ENCODE measurements around the gene KLK6. TPM values are rescaled to one million over a fixed set of nuclear protein-coding genes. Genes with fewer than 3 reads are reported as not detected.

Gene KLK6
- total and polyA plus RNA-seq, 9 donors, result 0.09 to 0.62 (median 0.19) TPM; not detected in 3

DNA sequence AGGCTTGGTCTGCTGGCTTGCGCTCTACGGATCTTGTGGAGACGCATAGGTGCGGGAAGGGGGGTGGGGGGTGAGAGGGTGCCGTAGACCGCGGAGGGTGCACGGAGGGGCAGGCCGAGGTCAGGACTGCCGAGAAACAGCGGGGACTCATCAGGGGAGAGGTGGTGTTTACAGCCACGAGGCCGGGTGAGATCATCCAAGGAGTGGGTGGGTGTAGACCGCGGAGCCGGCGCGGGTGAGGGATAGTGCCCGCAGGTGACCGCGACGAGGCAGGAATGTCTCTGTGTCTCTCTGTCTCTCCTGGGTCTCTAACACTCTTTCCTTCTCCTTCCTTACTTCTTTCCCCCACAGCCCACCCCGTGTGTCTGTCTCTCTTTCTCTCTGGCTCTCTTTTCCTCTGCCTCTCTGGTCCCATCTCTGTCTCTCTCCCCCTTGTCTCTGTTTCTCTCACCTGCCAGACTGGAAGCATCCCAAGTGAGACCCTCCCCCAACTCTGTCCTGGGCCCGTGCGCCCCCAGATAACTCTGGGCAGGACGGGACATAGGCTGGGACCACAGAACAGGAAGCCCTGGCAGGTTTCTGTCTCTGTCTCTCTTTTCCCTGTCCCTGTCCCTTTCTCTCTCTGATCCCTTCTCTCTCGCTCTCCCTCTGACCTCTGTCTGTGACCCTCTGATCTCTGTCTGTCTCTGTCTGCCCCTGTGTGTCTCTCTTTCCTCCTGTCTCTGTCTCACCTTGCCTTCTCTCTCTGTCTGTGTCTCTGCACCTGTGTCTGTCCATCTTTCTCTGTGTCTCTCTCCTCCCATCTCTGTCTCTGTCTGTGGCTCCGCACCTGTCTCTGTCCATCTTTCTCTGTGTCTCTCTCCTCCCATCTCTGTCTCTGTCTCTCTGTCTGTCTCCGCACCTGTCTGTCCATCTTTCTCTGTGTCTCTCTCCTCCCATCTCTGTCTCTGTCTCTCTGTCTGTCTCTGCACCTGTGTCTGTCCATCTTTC is 56.4 kb downstream of the KLK6 start:
- no peak overlapping the region for H3K4me3 ChIP-seq (ENCODE audit: low read length)
- no peaks in the 10 kb centered on the region for H3K36me3 ChIP-seq (ENCODE audit: control insufficient read depth, insufficient read depth, low read length)
- DNase-seq, result no peak
- H3K4me1 ChIP-seq (ENCODE audit: control insufficient read depth, insufficient read depth, low read length), result peaks cover 2% of the 10 kb centered on the region
- no peak overlapping the region for H3K27ac ChIP-seq (ENCODE audit: low read length)
- H3K27me3 ChIP-seq (ENCODE audit: control insufficient read depth, insufficient read depth, low read length), result peaks cover 54% of the 10 kb centered on the region
- WGBS (ENCODE audit: insufficient coverage), result 6% methylated on average over 22 of the region's 29 CpGs
- no peaks in the 10 kb centered on the region for H3K9me3 ChIP-seq (replicated peaks; ENCODE audit: control insufficient read depth, low read depth, low read length)

DNA sequence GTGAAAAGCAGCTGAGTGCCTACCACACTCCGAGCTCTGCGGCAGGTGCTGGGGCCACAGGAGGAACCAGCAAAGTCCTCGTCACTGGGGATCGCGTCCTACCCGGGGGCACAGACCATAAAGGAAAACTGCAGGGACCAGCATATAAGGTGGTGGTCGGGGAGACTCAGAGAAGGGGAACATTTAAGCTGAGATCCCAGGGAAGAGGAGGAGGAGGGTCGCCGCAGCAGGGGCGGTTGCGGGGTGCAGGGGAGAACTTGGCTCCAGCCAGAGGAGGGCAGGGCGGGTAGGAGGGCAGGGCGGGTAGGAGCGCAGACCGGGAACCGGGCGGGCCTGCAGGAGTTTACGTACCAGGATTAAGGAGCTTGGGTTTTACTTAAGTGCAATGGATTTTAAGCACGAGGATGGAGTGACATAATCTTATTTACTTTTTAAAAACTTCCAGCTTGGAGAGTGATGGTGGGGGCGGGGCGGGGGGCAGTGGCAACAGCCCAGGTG is 57.2 kb downstream of the KLK6 start:
- H3K36me3 ChIP-seq (ENCODE audit: control insufficient read depth, insufficient read depth, low read length), result no peaks in the 10 kb centered on the region
- peaks cover 57% of the 10 kb centered on the region for H3K27me3 ChIP-seq (ENCODE audit: control insufficient read depth, insufficient read depth, low read length)
- H3K9me3 ChIP-seq (replicated peaks; ENCODE audit: control insufficient read depth, low read depth, low read length), result no peaks in the 10 kb centered on the region
- H3K4me1 ChIP-seq (ENCODE audit: control insufficient read depth, insufficient read depth, low read length), result peaks cover 2% of the 10 kb centered on the region
- no peak overlapping the region for H3K4me3 ChIP-seq (ENCODE audit: low read length)
- H3K27ac ChIP-seq (ENCODE audit: low read length), result no peak overlapping the region
- DNase-seq, result no peak
- 21% methylated on average over 13 of the region's 21 CpGs for WGBS (ENCODE audit: insufficient coverage)

DNA sequence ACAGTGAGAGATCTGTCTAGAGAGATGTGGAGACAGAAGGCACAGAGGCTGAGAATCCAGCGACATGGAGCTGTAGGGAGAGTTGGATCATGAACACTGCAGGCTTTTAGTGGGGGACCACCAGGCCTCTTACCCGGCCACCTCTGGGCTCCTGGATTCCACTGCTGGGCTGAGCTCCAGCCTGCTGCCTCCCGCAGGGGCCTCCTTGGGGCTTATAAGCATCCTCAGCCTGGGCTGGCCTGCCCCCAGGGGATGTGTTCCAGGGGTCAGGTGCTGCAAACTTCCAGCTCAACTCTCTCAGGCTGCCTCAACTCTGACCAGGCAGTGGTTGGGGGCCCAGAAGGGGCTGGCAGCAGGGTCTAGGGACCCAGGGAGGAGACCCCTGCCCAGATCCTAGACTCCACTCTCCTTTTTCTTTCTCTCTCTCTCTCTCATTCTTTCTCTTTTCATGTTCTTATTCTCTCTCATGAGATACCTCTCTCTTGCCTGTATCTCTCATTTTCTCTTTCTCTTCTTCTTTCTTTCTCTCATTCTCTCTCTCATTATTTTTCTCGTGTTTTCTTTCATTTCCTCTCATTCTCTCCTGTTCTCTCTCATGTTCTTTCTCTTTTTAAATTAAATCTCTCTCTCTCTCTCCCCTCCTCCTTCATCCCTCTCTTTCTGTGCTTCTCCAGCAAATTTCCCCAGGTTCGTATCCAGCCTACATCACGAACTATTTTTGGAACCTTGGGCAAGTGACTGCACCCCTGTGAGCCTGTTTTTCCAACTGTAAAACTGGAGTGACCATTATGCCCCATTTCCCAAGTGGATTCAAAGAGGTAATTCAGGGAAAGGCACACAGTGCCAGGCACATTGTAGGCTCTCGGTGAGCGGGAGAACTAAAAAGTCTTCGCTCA is 57.9 kb downstream of the KLK6 start, which contains the start of gene KLK4:
Gene KLK4, minus strand, starts transcription at position 190 of the 896 bp plus-strand sequence. CDS start 657 bp downstream, outside the sequence.
- Histone ChIP-seq H3K9me3 (replicated peaks; ENCODE audit: control insufficient read depth, low read depth, low read length) (no peaks in the 10 kb centered on the region), H3K4me1 (ENCODE audit: control insufficient read depth, insufficient read depth, low read length) (peaks cover 2% of the 10 kb centered on the region), H3K27me3 (ENCODE audit: control insufficient read depth, insufficient read depth, low read length) (peaks cover 59% of the 10 kb centered on the region), H3K27ac (ENCODE audit: low read length) (no peak within 1 kb of the TSS), H3K4me3 (ENCODE audit: low read length) (no peak within 1 kb of the TSS), H3K36me3 (ENCODE audit: control insufficient read depth, insufficient read depth, low read length) (no peaks in the 10 kb centered on the region)
- DNase-seq, result no peak
- WGBS (ENCODE audit: insufficient coverage), result 45% methylated on average over 7 of the region's 9 CpGs

DNA sequence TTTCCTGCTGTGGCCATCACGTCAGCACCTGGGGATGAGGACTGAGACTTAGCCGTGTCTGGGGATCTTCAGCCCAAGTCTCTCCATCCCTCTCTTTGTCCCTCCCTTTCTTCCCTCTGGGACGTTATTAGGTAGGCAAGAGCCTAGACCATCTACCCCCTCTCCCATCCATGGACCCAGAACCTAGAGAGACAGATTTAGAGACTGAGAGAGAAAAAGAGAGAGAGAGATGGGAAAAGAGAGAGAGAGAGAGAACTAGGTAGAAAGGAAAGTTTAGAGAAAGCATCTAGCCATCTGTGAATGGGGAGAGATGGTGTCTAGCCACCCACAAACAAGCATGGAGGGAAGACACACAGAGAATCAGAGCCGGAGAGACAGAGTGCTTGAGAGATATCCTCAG is 58.7 kb downstream of the KLK6 start:
- Histone ChIP-seq H3K9me3 (replicated peaks; ENCODE audit: control insufficient read depth, low read depth, low read length) (no peaks in the 10 kb centered on the region), H3K27ac (ENCODE audit: low read length) (no peak overlapping the region), H3K4me3 (ENCODE audit: low read length) (no peak overlapping the region), H3K4me1 (ENCODE audit: control insufficient read depth, insufficient read depth, low read length) (peaks cover 2% of the 10 kb centered on the region), H3K27me3 (ENCODE audit: control insufficient read depth, insufficient read depth, low read length) (peaks cover 59% of the 10 kb centered on the region), H3K36me3 (ENCODE audit: control insufficient read depth, insufficient read depth, low read length) (no peaks in the 10 kb centered on the region)
- DNase-seq, result no peak
- no CpG with 5 or more reads among the region's 4 CpGs for WGBS (ENCODE audit: insufficient coverage)

DNA sequence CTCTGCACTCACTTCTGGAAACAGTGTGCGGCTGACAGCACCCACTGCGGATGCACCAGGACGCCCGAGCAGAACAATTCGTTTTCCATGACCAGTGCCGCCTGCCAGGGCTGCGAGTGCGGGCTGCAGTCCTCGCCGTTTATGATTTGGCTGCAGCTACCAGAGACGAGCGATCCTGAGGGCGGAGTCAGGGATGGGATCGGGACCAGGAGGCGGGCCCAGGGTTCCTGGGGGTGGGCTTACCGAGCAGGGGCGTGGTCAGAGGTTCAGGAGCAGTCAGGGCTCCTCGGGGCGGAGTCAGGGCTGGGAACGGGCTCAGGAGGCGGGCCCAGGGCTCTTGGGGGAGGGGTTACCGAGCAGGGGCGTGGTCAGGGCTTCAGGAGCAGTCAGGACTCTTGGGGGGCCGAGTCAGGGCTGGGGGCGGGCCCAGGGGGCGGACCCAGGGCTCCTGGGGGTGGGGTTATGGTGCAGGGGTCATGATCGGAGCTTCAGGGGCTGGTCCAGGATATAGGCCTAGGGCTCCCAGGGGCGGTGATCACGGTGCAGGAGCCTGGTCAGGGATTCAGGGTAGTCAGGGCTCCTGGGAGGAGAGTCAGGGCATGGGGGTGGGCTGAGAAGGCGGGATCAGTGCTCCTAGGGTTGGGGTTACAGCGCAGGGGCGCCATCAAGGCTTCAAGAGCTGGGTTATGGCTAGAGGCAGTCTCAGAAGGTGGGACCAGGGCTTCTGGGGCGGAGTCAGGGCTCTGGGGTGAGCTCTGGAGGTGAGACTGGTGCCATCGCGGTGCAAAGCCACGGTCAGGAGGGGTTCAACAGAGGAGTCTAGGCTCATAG is 59.9 kb downstream of the KLK6 start:
- Histone ChIP-seq H3K4me3 (ENCODE audit: low read length) (no peak overlapping the region), H3K27me3 (ENCODE audit: control insufficient read depth, insufficient read depth, low read length) (peaks cover 57% of the 10 kb centered on the region), H3K36me3 (ENCODE audit: control insufficient read depth, insufficient read depth, low read length) (no peaks in the 10 kb centered on the region), H3K27ac (ENCODE audit: low read length) (no peak overlapping the region), H3K4me1 (ENCODE audit: control insufficient read depth, insufficient read depth, low read length) (peaks cover 2% of the 10 kb centered on the region), H3K9me3 (replicated peaks; ENCODE audit: control insufficient read depth, low read depth, low read length) (no peaks in the 10 kb centered on the region)
- peak; percentile 15 for DNase-seq
- 3% methylated on average over 34 of the region's 36 CpGs for WGBS (ENCODE audit: insufficient coverage)

Other genes with a start within 250 kb of the KLK6 start
- gene SHANK1, start 249.8 kb downstream of the KLK6 start, total RNA-seq, result 12.1 TPM
- 10 to 100 TPM; 14.4 to 37.4 (median 23.3) TPM for gene SHANK1, start 249.8 kb downstream of the KLK6 start, polyA plus RNA-seq (ENCODE audit: insufficient read depth in 1 of 8, insufficient read length in 8 of 8, low replicate concordance in 1 of 8)
- gene CLEC11A, start 246.2 kb downstream of the KLK6 start, total RNA-seq, result 35.2 TPM
- gene CLEC11A, start 246.2 kb downstream of the KLK6 start, polyA plus RNA-seq (ENCODE audit: insufficient read depth in 1 of 8, insufficient read length in 8 of 8, low replicate concordance in 1 of 8), result 10 to 100 TPM; 18.8 to 40.3 (median 36.6) TPM
- not detected for gene GPR32, start 199.1 kb downstream of the KLK6 start, total RNA-seq
- not detected for gene GPR32, start 199.1 kb downstream of the KLK6 start, polyA plus RNA-seq (ENCODE audit: insufficient read depth in 1 of 8, insufficient read length in 8 of 8, low replicate concordance in 1 of 8)
- not detected for gene ACP4, start 179.2 kb downstream of the KLK6 start, total RNA-seq
- gene ACP4, start 179.2 kb downstream of the KLK6 start, polyA plus RNA-seq (ENCODE audit: insufficient read depth in 1 of 8, insufficient read length in 8 of 8, low replicate concordance in 1 of 8), result under 1 TPM in 3 of 8 donors, not detected in 5; 0.15 to 0.16 (median 0.15) TPM
- not detected for gene KLK1, start 145.8 kb downstream of the KLK6 start, total RNA-seq
- gene KLK1, start 145.8 kb downstream of the KLK6 start, polyA plus RNA-seq (ENCODE audit: insufficient read depth in 1 of 8, insufficient read length in 8 of 8, low replicate concordance in 1 of 8), result under 1 TPM; 0.15 to 0.54 (median 0.28) TPM
- gene KLK15, start 136.0 kb downstream of the KLK6 start, total RNA-seq, result not detected
- gene KLK15, start 136.0 kb downstream of the KLK6 start, polyA plus RNA-seq (ENCODE audit: insufficient read depth in 1 of 8, insufficient read length in 8 of 8, low replicate concordance in 1 of 8), result under 1 TPM in 1 of 8 donors, not detected in 7; 0.17 TPM
- gene KLK3, start 114.7 kb downstream of the KLK6 start, total RNA-seq, result not detected
- not detected for gene KLK3, start 114.7 kb downstream of the KLK6 start, polyA plus RNA-seq (ENCODE audit: insufficient read depth in 1 of 8, insufficient read length in 8 of 8, low replicate concordance in 1 of 8)
- not detected for gene KLK2, start 96.2 kb downstream of the KLK6 start, total RNA-seq
- gene KLK2, start 96.2 kb downstream of the KLK6 start, polyA plus RNA-seq (ENCODE audit: insufficient read depth in 1 of 8, insufficient read length in 8 of 8, low replicate concordance in 1 of 8), result under 1 TPM in 1 of 8 donors, not detected in 7; 0.30 TPM
- not detected for gene KLK4, start 58.2 kb downstream of the KLK6 start, total RNA-seq
- not detected for gene KLK4, start 58.2 kb downstream of the KLK6 start, polyA plus RNA-seq (ENCODE audit: insufficient read depth in 1 of 8, insufficient read length in 8 of 8, low replicate concordance in 1 of 8)
- gene KLK5, start 16.6 kb downstream of the KLK6 start, total RNA-seq, result not detected
- gene KLK5, start 16.6 kb downstream of the KLK6 start, polyA plus RNA-seq (ENCODE audit: insufficient read depth in 1 of 8, insufficient read length in 8 of 8, low replicate concordance in 1 of 8), result under 1 TPM in 1 of 8 donors, not detected in 7; 0.34 TPM
- not detected for gene KLK7, start 14.3 kb upstream of the KLK6 start, total RNA-seq
- gene KLK7, start 14.3 kb upstream of the KLK6 start, polyA plus RNA-seq (ENCODE audit: insufficient read depth in 1 of 8, insufficient read length in 8 of 8, low replicate concordance in 1 of 8), result under 1 TPM in 4 of 8 donors, not detected in 4; 0.05 to 0.30 (median 0.17) TPM
- not detected for gene KLK8, start 32.0 kb upstream of the KLK6 start, total RNA-seq
- gene KLK8, start 32.0 kb upstream of the KLK6 start, polyA plus RNA-seq (ENCODE audit: insufficient read depth in 1 of 8, insufficient read length in 8 of 8, low replicate concordance in 1 of 8), result 1 to 10 TPM in 1 of 8 donors, not detected in 7; 1.0 TPM
- gene KLK10, start 50.1 kb upstream of the KLK6 start, total RNA-seq, result not detected
- gene KLK10, start 50.1 kb upstream of the KLK6 start, polyA plus RNA-seq (ENCODE audit: insufficient read depth in 1 of 8, insufficient read length in 8 of 8, low replicate concordance in 1 of 8), result under 1 TPM in 7 of 8 donors, not detected in 1; 0.06 to 0.57 (median 0.15) TPM
- not detected for gene KLK11, start 57.0 kb upstream of the KLK6 start, total RNA-seq
- gene KLK11, start 57.0 kb upstream of the KLK6 start, polyA plus RNA-seq (ENCODE audit: insufficient read depth in 1 of 8, insufficient read length in 8 of 8, low replicate concordance in 1 of 8), result 1 to 10 TPM in 1 of 8 donors, under 1 TPM in 2, not detected in 5; 0.34 to 2.1 (median 0.45) TPM
- gene KLK12, start 65.4 kb upstream of the KLK6 start, total RNA-seq, result not detected
- gene KLK12, start 65.4 kb upstream of the KLK6 start, polyA plus RNA-seq (ENCODE audit: insufficient read depth in 1 of 8, insufficient read length in 8 of 8, low replicate concordance in 1 of 8), result not detected
- gene KLK13, start 95.5 kb upstream of the KLK6 start, total RNA-seq, result not detected
- under 1 TPM in 1 of 8 donors, not detected in 7; 0.21 TPM for gene KLK13, start 95.5 kb upstream of the KLK6 start, polyA plus RNA-seq (ENCODE audit: insufficient read depth in 1 of 8, insufficient read length in 8 of 8, low replicate concordance in 1 of 8)
- gene KLK14, start 113.3 kb upstream of the KLK6 start, total RNA-seq, result not detected
- under 1 TPM in 5 of 8 donors, not detected in 3; 0.28 to 0.52 (median 0.34) TPM for gene KLK14, start 113.3 kb upstream of the KLK6 start, polyA plus RNA-seq (ENCODE audit: insufficient read depth in 1 of 8, insufficient read length in 8 of 8, low replicate concordance in 1 of 8)
- 4.8 TPM for gene CTU1, start 138.8 kb upstream of the KLK6 start, total RNA-seq
- gene CTU1, start 138.8 kb upstream of the KLK6 start, polyA plus RNA-seq (ENCODE audit: insufficient read depth in 1 of 8, insufficient read length in 8 of 8, low replicate concordance in 1 of 8), result 1 to 10 TPM; 2.7 to 4.3 (median 3.3) TPM
- 0.53 TPM for gene SIGLEC9, start 155.3 kb upstream of the KLK6 start, total RNA-seq
- gene SIGLEC9, start 155.3 kb upstream of the KLK6 start, polyA plus RNA-seq (ENCODE audit: insufficient read depth in 1 of 8, insufficient read length in 8 of 8, low replicate concordance in 1 of 8), result 1 to 10 TPM in 5 of 8 donors, under 1 TPM in 3; 0.54 to 1.4 (median 1.1) TPM
- gene SIGLEC7, start 172.7 kb upstream of the KLK6 start, total RNA-seq, result 0.40 TPM
- 1 to 10 TPM in 1 of 8 donors, under 1 TPM in 7; 0.41 to 1.1 (median 0.63) TPM for gene SIGLEC7, start 172.7 kb upstream of the KLK6 start, polyA plus RNA-seq (ENCODE audit: insufficient read depth in 1 of 8, insufficient read length in 8 of 8, low replicate concordance in 1 of 8)

Data from muscle of leg (tissue), 11 donors.